ENCODE results near the gene DEPDC5.
A peak's percentile ranks its signal among the peaks of the same experiment; 100 is the strongest.

DEPDC5 gene

DNA sequence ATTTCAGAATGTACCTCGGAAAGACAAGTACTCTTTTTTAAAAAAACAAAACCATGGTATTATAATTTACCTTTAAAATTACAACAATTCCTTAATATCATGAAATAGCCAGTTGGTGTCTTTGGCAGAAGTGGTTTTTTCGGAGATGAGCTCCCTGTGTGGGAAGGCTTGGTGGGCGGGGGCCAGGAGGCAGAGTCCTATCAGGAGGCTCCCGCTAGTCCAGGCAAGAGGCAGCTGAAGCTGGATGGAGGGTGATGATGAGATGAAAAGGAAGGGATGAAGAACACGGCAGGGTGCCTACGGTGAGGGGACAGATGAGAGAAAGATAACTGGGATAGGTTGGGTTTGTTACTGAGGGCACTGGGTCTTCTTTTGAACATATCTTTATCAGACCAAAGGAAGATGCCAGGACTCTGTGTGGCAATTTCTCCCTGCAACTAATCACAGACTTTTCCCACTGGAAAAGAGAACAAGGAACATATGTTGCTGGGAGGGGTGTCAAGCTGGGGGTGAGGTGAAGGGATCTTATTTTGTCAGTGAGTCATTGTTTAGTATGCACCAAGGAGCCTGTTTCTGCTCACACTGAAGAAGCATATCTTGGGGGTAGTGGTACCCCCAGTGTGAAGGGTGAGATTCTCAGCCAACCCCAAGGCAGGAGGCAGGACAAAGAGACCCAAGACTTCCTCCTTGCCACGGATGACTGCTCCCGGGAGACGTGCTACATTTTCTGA is 99.0 kb downstream of the DEPDC5 start:
- DNase-seq (ENCODE audit: low spot score) = peak; percentile 18

DNA sequence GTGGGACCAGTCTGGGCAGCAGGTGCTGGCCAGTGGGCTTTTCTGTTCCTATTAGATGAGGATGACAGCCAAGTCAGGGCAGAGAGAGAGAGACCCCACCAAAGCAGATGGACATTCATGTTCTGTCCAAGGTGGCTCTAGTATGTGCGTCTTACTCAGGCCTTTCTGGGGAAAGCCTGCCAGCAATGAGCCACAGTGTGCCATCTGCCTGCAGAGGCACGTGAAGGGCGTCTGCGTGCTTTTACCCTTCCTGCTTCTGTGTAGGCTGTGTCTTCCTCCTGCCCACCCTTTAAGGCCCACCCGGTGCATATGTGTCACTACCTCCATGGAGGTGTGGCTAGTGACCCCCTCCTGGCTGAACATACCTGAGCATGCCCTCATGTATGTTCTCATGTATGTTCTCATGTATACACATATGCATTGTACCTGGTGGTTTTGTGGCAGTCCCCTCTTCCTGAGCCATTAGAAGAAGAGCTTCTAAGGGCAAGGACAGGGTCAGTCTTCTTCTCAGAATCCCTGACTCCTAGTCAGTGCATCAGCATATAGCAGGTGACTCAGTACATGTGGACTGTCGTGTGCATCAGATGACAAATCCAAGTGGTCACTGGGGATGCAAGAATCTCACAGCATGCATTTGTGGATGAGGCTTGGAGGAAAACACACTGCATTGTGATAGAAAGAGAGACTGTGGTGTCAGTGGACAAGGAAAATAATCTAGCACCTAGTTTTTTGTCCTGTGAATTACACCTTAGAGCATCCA is 100.1 kb downstream of the DEPDC5 start:
- no peak for DNase-seq (ENCODE audit: low spot score)

DNA sequence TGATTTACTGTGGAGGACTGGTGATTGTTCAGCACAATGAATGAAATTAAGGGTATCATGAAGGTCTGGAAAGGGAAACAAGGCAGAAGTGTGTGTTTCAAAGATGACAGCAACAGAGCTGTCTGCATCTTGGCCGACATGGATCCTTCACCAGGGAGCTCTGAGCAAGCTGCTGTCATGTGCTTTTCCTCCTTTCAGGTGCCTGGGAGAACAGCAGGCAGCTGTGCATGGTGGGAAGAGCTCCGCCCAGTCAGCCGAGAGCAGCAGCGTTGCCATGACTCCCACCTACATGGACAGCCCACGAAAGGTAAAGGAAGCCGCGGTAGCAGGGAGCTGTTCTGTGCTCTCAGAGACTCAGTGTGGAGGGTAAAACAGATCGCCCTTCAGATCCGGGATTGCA is 103.4 kb downstream of the DEPDC5 start:
- no peak for DNase-seq (ENCODE audit: low spot score)

DNA sequence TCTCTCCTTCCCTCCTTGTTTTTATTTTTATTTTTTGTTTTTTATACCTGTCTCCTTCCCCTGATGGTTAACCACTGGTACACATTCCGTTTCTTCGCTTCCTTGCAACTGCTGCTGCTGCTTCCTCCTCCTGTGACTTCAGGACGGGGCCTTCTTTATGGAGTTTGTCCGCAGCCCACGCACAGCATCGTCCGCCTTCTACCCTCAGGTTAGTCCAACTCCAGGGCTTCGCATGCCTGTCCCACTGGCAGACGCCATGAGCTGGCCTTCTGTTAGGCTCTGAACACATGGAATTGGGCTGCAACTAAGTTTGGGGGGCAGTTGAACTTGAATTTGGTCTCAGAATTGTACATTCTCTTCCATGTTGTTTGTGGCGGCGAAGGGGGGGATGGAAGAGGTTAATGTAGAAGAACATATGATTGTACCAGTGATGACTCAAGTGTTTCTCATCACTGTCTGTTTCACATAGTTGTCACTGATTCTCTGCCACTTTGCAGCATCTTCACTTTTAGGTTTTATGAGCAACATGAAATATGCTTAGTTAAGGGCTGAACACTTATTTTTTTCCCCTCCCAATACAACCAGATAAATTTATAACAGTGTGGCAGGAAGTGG is 107.5 kb downstream of the DEPDC5 start:
- DNase-seq (ENCODE audit: low spot score) = no peak

DNA sequence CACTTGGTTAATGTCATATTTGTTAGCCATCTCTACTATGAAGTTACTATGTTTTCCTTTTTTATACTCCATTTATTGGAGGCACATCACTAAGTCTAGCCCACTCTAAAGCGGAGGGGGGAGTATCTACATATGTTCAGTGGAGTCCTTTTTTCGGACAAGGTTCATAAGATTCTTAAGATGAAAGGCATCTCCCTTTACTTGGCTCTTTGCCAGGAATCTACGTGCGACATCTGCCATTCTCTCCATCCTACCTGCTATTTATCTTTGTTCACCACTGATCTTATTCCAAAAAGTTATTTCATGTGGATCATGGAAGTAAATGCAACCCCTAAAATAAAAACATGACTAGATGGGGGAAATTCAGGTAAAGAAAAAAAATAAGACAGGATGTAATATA is 113.1 kb downstream of the DEPDC5 start:
- no peak for DNase-seq (ENCODE audit: low spot score)

DNA sequence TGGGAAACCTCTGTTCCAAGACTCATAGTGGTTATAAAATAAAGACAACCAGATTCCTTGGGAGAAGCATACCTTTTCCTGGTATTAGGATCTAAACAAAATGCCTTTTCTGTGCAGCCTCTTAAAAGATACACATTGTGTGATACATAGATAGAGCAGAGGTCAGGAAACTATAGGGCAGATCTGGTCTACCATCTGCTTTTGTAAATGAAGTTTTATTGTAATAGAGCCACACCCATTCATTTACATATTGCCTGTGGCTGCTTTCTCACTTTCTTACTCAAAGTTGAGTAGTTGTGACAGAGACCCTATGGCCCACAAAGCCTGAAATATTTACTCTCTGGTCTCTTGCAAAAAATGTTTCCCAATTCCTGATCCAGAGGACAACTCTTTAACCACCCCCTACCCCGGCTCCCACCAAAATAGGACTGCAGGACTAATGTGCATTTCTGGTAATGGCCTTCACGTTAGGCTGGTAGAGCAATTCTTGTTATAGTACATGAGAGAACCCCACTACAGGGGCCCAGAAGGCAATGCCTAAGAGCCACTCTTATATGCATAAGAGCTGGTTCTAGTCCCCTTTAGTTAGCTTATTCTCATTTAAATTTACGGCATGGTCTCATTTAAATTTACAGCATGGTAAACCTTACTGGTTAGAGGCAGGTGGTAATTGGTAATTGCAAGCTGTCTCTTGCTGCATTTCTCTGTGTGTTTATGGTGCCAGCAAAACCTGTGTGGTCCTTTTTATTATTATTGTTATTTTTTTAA is 113.8 kb downstream of the DEPDC5 start:
- no peak for DNase-seq (ENCODE audit: low spot score)

DNA sequence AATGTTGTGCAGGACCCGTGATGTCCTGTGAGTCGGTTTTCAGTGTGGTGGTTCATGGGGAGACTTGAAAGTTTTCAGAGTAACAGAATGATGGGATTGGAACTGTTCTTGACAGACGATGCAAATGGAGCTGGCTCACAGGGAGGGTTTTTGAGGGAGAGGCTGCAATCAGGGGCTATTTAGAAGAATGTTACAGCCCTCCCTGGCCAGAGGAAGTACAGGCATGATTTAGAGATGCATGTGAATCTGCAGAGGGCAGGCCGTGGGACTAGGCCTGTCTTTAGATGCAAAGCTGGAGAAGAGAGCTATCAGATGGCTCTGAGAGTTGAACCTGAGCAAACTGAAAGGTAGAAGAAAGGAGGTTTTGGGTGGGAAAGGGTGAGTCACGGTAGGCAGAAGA is 115.9 kb downstream of the DEPDC5 start:
- no peak for DNase-seq (ENCODE audit: low spot score)

DNA sequence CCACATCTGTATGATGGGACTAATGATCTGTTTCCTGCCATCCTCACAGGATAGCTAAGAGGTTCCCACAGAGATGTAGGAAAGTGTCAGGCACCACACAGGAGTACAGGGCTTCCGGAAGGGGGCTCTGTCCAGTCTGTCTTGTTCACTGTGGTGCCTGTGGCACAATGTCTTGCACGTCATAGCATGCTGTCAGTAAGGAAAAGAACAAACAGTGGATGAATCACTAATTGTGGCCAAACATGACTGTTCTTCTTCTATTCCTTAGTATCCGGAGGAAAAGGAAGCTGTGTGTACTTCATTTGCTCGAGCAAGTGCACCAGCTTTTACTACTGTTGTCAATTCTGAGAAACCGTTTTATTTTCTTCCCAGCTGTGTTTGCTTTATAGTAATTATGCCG is 117.1 kb downstream of the DEPDC5 start:
- peak; percentile 20 for DNase-seq (ENCODE audit: low spot score)

DNA sequence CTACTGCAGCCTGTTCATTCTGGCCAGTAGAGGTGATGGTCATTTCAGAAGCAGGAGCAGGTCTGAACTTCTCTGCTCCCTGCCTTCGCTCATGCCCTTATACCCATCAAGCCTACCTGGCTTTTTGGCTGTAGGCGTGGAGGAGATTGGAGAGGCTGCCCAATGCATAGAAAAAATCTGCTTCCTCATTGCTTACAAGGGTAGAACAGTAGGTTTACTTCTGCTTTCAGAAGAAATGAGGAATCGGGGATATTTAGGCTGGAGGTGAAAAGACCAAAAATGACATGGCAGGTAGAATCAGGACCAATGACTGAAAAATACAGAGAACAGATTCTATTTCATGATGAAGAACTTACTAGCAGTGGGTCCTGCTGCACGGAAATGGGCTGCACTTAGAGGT is 117.7 kb downstream of the DEPDC5 start:
- no peak for DNase-seq (ENCODE audit: low spot score)

DNA sequence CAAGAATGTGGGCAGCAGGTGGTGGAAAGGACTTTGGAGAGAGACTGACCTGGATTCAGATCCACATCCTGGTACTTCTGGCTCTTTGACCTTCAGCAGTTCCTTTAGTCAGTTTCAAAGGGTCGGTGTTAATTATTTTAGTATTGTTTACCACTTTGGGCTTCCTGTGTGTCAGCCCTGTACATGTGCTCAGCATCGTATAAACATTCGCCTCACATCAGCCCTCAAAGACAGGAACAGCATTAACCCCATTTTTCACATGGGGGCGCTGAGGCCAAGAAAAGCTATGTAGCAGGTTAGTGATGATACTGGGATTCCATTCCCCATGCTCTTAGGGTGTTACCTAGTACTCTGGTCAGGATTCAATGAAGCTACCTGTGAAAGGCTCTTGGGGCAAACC is 118.4 kb downstream of the DEPDC5 start:
- no peak for DNase-seq (ENCODE audit: low spot score)

DNA sequence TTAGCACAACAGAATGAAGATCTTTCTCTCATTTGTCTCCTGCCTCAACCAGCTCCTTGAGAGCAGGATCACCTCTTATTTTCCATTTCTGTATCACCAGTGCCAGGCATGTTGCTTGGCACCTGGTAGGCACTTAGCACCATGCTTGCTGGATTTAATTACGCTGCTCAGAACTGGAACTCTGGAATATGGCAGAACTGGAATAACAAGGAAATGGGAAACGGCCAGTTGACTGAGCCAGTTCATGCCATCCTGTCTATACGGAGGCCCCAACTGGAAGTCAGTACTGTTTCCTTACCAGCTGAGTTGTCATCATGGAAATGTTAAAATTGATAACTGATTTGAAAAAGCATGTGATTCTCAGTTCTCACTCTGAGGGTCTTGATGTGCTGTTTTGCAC is 121.0 kb downstream of the DEPDC5 start:
- no peak for DNase-seq (ENCODE audit: low spot score)

DNA sequence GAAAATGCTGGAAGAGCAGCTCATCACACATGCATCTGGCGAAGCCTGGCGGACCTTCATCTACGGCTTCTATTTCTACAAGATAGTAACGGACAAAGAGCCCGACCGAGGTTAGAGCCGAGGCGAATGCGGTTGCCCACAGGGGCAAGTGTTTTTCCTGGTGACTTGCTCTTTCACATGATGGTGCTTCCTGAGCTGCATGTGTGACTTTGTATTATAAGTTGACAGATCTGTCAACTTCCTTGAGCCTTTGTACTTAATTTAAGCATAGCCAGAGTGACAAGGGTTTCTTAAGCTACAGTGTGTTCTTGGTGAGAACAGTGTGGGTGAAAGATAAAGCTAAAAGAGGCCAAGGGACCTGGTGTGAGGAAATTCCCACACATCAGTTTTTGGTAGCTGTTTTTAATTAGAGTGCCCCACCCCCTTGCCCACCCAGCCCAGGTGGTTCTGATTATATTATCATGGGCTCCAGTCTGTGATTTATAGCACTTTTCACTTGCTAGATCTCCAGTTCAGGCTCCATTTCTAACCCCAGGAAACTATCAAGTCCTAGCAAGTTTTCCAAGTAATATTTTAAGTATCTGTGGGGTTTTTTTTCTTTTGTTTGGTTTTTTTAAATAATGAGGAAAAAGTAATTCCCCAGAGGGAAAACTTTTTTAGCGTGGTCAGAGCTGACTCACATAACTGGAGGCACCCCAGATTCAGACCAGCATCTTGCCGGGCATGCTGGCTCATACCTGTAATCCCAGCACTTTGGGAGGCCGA is 122.5 kb downstream of the DEPDC5 start:
- DNase-seq (ENCODE audit: low spot score) = peak; percentile 64

DNA sequence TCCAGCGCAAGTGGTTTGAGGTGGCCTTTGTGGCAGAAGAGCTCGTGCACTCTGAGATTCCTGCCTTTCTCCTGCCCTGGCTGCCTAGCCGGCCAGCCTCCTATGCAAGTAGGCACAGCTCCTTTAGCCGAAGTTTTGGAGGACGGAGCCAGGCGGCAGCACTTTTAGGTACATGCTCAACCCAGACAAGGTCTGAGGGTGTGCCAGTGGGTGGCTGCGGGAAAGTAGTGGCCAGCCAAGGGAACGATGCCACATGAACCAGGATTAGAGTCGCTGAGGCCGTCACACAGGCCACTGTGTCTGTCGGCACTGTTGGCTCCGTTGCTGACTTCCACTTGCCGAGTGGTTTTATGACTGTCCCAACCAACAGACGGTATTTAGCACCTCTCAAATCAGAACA is 125.8 kb downstream of the DEPDC5 start:
- no peak for DNase-seq (ENCODE audit: low spot score)

DNA sequence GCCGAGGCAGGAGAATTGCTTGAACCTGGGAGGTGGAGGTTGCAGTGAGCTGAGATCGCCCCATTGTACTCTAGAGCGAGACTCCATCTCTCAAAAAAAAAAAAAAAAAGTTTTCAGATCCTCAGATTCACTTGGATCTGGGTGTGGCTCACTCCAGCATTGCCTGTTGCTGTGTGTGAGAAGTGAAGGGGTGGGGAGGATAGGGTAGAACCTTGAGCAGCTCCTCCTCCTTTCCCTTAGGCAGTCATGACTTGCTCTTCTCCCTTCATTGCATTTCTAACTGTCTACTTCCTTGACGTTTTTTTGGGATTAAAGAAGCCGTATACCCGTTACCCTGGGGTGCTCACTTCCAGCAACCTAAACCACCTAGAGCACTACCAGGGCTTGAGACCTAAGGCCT is 127.4 kb downstream of the DEPDC5 start:
- no peak for DNase-seq (ENCODE audit: low spot score)

DNA sequence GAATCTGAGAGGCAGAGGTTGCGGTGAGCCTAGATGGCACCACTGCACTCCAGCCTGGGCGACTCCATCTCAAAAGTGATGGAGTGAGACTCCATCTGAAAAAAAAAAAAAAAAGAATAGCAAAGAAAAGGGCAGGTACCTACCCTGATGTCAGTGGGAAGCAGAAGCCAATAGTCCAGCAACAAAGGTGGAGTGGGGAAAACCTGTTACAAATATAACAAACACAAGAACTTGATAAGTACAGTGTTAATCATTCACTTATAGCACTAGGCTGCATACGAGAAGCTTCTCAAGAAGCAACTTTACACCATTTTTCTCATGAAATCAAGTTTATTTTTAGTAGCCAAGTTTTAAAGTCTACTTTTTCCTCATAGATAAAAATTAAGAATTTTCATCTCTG is 128.0 kb downstream of the DEPDC5 start:
- no peak for DNase-seq (ENCODE audit: low spot score)

DNA sequence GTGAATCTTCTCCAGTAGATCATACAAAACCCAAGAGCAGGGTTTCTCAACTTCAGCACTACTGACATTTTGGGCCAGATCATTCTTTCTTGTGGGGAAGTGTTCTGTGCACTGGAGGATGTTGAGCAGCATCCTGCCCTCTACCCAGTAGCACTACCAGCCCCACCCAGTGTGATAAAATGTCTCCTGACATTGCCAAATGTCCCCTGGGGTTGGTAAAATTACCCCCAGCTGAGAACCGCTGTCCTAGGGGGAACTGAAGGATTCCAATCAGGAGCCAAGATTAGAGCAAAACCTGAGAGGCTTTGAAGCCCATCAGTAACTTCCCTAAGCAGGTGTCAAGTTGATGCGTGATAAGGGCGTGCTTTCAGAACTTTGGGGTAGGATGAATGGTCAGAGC is 129.2 kb downstream of the DEPDC5 start:
- no peak for DNase-seq (ENCODE audit: low spot score)

DNA sequence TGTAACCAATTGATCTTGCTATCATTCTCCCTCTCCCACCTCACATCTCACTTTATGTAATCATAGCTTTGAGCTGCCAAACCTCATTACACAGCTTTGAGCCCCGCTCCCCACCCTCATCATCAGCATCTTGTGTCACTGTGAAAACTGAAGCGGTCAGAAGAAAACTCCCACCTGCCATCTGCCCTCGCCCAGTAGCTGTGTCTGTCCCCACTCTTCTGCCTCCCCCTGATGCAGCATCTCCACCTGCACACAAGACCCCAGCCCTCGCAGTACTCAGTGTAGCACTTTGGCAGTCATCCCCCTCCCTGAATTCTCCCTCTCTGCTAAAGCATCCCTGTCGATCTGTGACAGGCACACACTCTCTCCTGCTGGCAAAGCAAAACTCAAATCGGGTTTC is 130.2 kb downstream of the DEPDC5 start:
- no peak for DNase-seq (ENCODE audit: low spot score)

DNA sequence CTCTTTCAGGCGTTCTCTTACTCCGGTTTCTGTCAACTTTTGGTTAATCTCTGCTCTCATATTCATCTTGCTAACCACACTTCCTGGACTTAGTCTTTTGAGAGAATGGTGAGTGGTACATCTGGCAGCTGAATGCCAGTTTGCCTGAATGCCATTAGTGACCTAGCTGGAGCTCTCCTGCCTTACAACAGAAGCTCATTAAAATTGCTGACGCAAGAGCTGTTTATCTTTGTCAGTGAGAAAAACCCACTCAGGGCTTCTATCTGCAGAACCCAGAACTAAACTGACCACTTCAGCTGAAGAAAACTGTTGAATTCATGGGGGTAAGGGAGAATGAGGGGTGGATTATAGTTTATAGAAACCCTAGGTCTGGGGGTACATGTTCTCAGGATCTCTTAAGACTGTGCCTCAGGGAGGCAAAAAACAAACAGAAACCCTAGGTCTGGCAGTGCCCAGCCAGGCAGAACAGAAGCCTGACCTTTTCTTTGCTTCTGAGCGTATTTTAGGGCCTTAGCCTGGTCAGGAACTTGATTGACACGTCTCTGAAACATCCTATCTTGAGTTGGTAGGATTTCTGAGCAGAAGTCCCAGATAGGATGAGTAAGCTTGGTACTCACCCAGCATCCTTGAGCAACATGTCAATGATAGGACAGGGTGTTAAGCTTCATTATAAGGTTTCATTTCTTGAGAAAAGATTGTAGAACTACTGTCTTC is 137.7 kb downstream of the DEPDC5 start:
- DNase-seq (ENCODE audit: low spot score) = no peak

DNA sequence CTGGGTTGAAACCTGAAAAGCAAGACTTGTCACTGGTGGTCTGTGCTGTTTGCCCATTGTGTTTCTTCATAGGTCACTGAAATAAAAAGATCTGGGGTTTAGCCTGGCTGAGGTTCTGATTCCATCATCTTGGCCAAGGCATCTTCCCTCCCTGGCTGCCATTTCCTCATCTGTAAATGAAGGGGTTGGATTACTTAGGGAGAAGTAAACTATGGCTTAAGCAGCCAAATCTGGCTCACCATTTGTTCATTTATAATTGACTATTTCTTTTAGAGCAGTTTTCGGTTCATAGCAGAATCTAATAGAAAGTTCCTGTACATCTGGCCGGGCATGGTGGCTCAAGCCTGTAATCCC is 138.2 kb downstream of the DEPDC5 start:
- DNase-seq (ENCODE audit: low spot score) = no peak

DNA sequence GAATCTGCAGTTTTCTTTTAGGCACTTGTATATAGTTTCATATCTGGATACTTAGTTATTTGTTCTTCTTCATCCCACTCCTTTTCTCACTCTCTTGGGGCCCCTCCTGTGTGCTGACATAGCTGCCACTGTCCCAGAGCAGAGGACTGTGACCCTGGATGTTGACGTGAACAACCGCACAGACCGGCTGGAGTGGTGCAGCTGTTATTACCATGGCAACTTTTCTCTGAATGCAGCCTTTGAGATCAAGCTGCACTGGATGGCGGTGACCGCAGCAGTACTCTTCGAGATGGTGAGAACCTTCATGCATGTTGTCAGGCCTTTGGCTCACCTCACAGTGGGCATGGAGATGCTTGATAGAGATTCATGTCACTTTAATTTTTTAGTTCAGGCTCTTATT is 139.6 kb downstream of the DEPDC5 start:
- DNase-seq (ENCODE audit: low spot score) = no peak

DNA sequence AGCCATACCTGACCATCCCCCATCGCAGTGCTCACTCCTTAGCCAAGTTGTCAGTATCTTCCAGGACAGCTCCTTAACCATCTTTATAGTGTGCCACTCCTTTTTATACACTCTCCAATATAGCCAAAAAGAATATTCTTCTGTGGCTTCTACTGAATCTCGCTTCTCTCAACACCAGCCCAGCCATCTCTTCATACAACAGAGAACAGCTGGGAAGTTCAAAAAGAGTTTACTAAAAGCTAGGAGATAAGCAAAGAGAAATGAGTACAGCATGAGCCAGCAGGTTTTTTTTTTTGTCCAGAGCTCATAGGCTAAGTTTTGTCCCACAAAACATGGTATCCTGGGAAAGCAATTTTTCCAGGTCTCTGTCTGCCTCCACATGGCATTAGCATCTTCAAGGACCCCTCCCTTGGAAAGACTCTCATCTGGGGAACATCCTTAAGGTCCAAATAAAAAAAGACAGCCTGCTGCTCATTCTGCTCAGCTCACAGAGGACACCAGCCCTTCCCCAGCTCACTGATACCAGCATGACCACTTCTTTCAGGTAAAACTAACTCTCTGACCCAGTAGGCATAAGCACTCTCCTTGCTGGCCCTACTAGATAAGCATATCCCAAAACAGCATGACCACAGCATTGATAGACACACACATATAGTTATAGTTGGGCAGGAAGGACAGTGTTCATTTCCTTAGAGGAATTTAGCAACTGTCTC is 141.7 kb downstream of the DEPDC5 start:
- DNase-seq (ENCODE audit: low spot score) = no peak

All from GM03348 (cell line).